22Rv1 (cell line): Measurements from ENCODE around the gene CD99L2.

Experiments used
- H3K27ac ChIP-seq: fragments of 450-650 bp; 2 replicates; pipeline ENCODE4 v1.5.1; 2017
- CTCF ChIP-seq: fragments of 450-650 bp; IDR thresholded peaks from 2 replicates; pipeline ENCODE4 v1.5.1; 2017; ENCODE audit warnings: mild to moderate bottlenecking
- ZFX ChIP-seq: fragments of 450-650 bp; IDR thresholded peaks from 2 replicates; pipeline ENCODE4 v1.6.1; 2017; ENCODE audit warnings: antibody characterized with exemption, borderline replicate concordance

CD99L2 gene

GRCh38 chrX:150762258-150763165 is 136.0 kb downstream of the CD99L2 start:
- H3K27ac ChIP-seq = no peak overlapping the region
- TF ChIP-seq ZFX (no peak), CTCF (no peak)

GRCh38 chrX:150761819-150762216 is 136.7 kb downstream of the CD99L2 start:
- no peak overlapping the region for H3K27ac ChIP-seq
- no peak for TF ChIP-seq ZFX
- no peak for TF ChIP-seq CTCF

- TF ChIP-seq ZFX (no peak), CTCF (no peak)
- no peak overlapping the region for H3K27ac ChIP-seq
Observed at GRCh38 chrX:150761176-150761818, 137.2 kb downstream of the CD99L2 start.

GRCh38 chrX:150759568-150760416 is 138.7 kb downstream of the CD99L2 start:
- H3K27ac ChIP-seq = no peak overlapping the region
- TF ChIP-seq ZFX = no peak
- TF ChIP-seq CTCF = no peak

- TF ChIP-seq CTCF (no peak), ZFX (no peak)
- H3K27ac ChIP-seq = no peak overlapping the region
Observed at GRCh38 chrX:150757371-150757770, 141.1 kb downstream of the CD99L2 start.

GRCh38 chrX:150753968-150754367 is 144.5 kb downstream of the CD99L2 start:
- TF ChIP-seq ZFX (no peak), CTCF (no peak)
- no peak overlapping the region for H3K27ac ChIP-seq
